ENCODE measurements around the gene SLC46A3.

Gene SLC46A3

DNA sequence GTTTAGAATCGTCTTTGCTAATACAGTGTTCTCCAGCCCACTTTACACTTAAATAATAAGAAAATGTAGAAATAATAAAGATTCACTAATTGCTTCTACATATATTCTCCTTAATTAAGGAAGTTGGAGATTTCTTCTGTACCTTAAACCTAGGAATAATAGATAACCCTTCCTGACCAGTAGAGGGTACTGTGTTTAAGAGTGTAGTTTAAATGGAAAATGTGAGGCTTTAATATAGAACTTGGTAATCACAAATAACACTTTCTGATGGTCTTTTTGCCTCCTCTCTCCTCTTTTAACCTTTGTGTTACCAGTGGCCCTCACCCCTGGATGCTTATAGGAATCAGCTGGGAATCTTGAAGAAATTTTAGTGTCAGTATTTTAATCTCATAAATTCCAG, 39.1 kb downstream of the SLC46A3 start:
- no peak for DNase-seq

GRCh38 chr13:28678809-28679208, 40.0 kb downstream of the SLC46A3 start:
- DNase-seq, result no peak

GRCh38 chr13:28671126-28671792, 47.5 kb downstream of the SLC46A3 start:
- no peak for DNase-seq

GRCh38 chr13:28666897-28667488, 51.8 kb downstream of the SLC46A3 start:
- no peak for DNase-seq

- DNase-seq, result peak; percentile 4 to 24
These were observed 59.2 kb downstream of the SLC46A3 start for GRCh38 chr13:28659621-28659970.

- DNase-seq, result peak; percentile 87
These were observed 59.8 kb downstream of the SLC46A3 start, which contains the start of gene POMP for GRCh38 chr13:28658796-28659620. Gene POMP, plus strand, starts transcription at chr13:28659130. Its CDS starts 55 bp downstream, at chr13:28659185.

DNA sequence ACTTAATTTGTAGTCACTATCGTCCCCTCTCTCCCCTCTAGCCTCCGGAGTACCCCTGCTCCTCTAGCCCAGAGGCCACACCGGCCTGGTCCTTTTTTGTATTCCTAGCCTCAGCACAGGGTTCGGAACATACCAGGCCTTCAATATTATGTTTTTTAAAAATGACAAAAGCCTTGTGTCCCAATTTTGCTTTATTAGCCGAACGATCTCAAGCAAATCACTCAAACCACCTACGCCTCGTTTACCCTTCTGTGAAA, 60.3 kb downstream of the SLC46A3 start:
- peak in 1 of 2 donors; percentile 3 for DNase-seq

DNA sequence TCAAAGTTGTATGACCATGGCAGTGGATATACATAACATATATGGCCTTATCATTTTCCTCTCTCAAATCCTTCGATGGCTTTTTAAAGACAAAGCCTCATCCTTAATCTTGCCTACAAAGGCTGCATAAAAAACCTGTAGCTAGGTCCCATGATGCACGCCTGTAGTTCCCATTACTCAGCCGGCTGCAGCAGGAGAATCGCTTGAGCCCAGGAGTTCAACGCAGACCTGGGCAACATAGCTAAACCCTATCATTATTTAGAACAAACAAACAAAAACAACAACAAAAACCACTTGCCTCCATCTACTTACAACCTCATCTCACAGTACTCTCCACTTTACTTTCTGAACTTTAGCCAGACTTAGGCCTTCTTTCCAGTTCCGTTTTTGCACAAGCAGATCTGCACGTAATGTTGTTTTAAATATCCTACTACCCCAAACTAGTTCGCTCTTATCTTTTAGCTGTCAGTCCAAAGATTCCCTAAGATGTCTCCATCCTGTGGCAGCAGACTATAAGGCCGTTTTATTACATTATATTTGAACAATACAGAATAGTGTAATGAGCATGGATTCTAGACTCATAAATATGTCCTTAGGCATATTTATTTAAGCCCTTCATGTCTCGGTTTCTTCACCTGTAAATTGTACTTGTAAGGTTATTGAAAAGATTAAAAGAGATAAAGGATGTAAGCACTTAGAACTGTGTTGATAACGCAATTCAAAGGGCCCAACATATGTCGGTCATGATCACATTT, 60.8 kb downstream of the SLC46A3 start:
- DNase-seq, result no peak

GRCh38 chr13:28655561-28655960, 63.2 kb downstream of the SLC46A3 start:
- DNase-seq, result no peak

DNA sequence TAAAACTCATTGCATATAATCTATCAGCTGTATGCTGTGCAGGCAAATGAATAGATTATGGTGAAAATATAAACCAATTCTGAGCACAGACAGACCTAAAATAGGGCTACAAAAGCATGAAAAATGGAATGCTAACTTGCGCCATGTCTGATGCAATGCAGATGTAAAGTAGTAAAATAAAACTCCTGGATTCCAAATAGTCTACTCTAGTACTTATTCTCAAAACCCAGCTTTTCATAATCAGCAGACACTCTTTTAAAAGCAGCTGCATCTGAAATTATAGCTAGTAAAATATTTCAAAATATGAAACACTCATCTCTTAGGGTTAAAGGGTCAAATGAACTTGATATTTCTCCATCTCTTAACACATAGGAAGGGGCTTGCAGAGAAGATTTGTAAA, 64.5 kb downstream of the SLC46A3 start:
- no peak for DNase-seq

DNA sequence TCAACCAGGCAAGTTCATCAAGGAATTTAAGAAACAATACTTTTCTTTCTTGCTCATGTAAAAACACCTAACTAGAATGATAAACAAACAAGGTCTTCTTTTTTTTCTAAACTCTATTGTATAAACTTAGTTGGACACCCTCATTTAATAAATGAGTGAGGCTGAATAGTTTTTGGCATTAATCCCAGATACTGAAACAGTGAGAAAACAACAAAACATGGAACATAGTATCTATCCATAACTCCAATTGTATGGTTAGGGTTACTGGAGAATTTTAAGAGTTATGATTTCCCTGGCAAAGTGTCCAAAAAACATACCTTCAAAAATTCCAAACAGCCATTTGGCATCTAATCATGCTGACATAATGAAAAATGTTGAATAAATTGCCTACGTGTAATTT, 65.7 kb downstream of the SLC46A3 start:
- no peak for DNase-seq

GRCh38 chr13:28651810-28652401, 66.9 kb downstream of the SLC46A3 start:
- no peak for DNase-seq

DNA sequence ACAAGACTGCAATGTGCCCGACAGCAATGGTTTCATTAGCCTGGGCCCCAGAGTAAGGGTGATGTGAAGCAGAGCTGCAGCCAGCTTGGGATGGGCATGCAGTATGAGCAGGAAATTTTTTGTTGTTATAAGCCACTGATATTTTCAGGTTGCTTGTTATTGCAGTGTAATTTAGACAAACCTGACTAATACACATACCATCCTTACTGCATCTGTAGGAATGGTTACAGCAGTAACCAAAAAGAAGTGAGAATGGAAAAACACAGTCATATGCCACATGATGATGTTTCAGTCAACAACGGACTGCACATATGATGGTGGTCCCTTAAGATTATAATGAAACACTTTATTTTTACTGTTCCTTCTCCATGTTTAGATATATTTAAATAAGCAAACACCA, 68.5 kb downstream of the SLC46A3 start:
- no peak for DNase-seq

Data from activated CD4-positive, alpha-beta T cell treated with anti-CD3 and anti-CD28 coated beads for 4 hours (primary cell).